SIG-M5 (cell line): ENCODE data around the gene GRIN2C.

Experiments used
- DNase-seq: peaks from one replicate; lab custom pipeline; 2025; lab: John Stamatoyannopoulos, UW

Gene GRIN2C

GRCh38 chr17:74864297-74864865, 4.7 kb upstream of the GRIN2C start:
- DNase-seq = no peak

GRCh38 chr17:74863420-74864296, 4.0 kb upstream of the GRIN2C start:
- DNase-seq = no peak

- DNase-seq = no peak
Measured at GRCh38 chr17:74862919-74863318, 3.2 kb upstream of the GRIN2C start.

- DNase-seq = no peak
Measured at GRCh38 chr17:74862108-74862901, 2.6 kb upstream of the GRIN2C start.

GRCh38 chr17:74861662-74862107, 2.0 kb upstream of the GRIN2C start:
- DNase-seq = no peak

GRCh38 chr17:74860872-74861661, 1.4 kb upstream of the GRIN2C start:
- DNase-seq = no peak

GRCh38 chr17:74860229-74860871, 665 bp upstream of the GRIN2C start:
- no peak for DNase-seq

- DNase-seq = no peak
Measured at GRCh38 chr17:74858672-74859458, 820 bp downstream of the GRIN2C start.

GRCh38 chr17:74857191-74857590, 2.5 kb downstream of the GRIN2C start:
- DNase-seq = no peak

GRCh38 chr17:74856112-74856511, 3.6 kb downstream of the GRIN2C start:
- no peak for DNase-seq

- no peak for DNase-seq
Measured at GRCh38 chr17:74855323-74855722, 4.4 kb downstream of the GRIN2C start.

- DNase-seq = no peak
Measured at GRCh38 chr17:74854792-74855191, 4.9 kb downstream of the GRIN2C start.

- DNase-seq = no peak
Measured at GRCh38 chr17:74853669-74854068, 6.0 kb downstream of the GRIN2C start.

GRCh38 chr17:74853048-74853397, 6.7 kb downstream of the GRIN2C start:
- DNase-seq = no peak

GRCh38 chr17:74852237-74853047, 7.2 kb downstream of the GRIN2C start:
- DNase-seq = no peak

GRCh38 chr17:74851612-74852236, 8.0 kb downstream of the GRIN2C start:
- no peak for DNase-seq

- DNase-seq = no peak
Measured at GRCh38 chr17:74850914-74851313, 8.8 kb downstream of the GRIN2C start.

GRCh38 chr17:74850310-74850709, 9.4 kb downstream of the GRIN2C start:
- DNase-seq = no peak

GRCh38 chr17:74848656-74849399, 10.9 kb downstream of the GRIN2C start:
- no peak for DNase-seq
